Measurements from ENCODE around the gene PAM16. TPM values are rescaled to one million over a fixed set of nuclear protein-coding genes. Genes with fewer than 3 reads are reported as not detected.

Gene PAM16
- total and polyA plus RNA-seq, 2 of the 8 experiments (the other 6 are each of a cell fraction or from before 2014, with no cell fraction given), result 78.3 to 198 TPM

GRCh38 chr16:4373909-4374742, 23.0 kb upstream of the PAM16 start:
- H3K18ac ChIP-seq (ENCODE audit: extremely low read depth, low read length), result peak overlapping the region; percentile 98
- ChIA-PET POLR2A (ENCODE audit: partially characterized antibody) (interaction anchor here (0.6 to 11.7 kb wide), 12 partner anchors 9 to 102 kb away, joined by 3 to 223 read pairs (median 6); partner anchors contain the start of gene PAM16), CTCF (ENCODE audit: partially characterized antibody) (interaction anchor here (0.6 to 24.8 kb wide), 16 partner anchors 9 to 583 kb away, joined by 3 to 659 read pairs (median 4); partner anchors contain the start of gene PAM16)
- WGBS, 2 experiments (ENCODE audit: extremely low coverage in 1 of 2, insufficient coverage in 1 of 2, insufficient read length in 1 of 2, insufficient replicate concordance in 2 of 2, low coverage in 1 of 2, low lambda C conversion rate in 2 of 2, missing lambda C conversion rate in 1 of 2), result 20% methylated on average over 23 of the region's 30 CpGs; no CpG with 5 or more reads in 1 of the 2 experiments
- peak overlapping the region; percentile 22; the same call in 1 of the 2 replicates for H4K8ac ChIP-seq (ENCODE audit: extremely low read depth, insufficient read depth, low read length)
- peak overlapping the region; percentile 27 for H3K4ac ChIP-seq (replicated peaks; ENCODE audit: insufficient read length, low read depth, low read length)
- peaks cover 4 to 64% (median 55%) of the 10 kb centered on the region in 4 experiments for H3K4me1 ChIP-seq (replicated peaks in 1 of 4; ENCODE audit: control insufficient read depth in 3 of 4, insufficient read depth in 4 of 4, low read length in 3 of 4)
- peak overlapping the region; percentile 56; the same call in 1 of the 2 replicates for H2AK5ac ChIP-seq (ENCODE audit: low read depth, low read length)
- no peak overlapping the region for H2AFZ ChIP-seq (ENCODE audit: low read length)
- peaks cover 0 to 3% (median under 1%) of the 10 kb centered on the region in 4 experiments; a peak in 2 of 7 replicates for H3K27me3 ChIP-seq (replicated peaks in 1 of 4; ENCODE audit: control insufficient read depth in 3 of 4, extremely low read depth in 1 of 4, insufficient read depth in 3 of 4, low read length in 3 of 4)
- no peak overlapping the region for H3K56ac ChIP-seq (replicated peaks; ENCODE audit: insufficient read length, low read depth, low read length)
- peak overlapping the region; percentile 81; the same call in 1 of the 2 replicates for H2BK15ac ChIP-seq (ENCODE audit: low read length)
- no peak overlapping the region for H2BK20ac ChIP-seq (ENCODE audit: low read length)
- DNase-seq (ENCODE audit: low read depth in 1 of 2, low spot score in 2 of 2), result no peak
- peaks cover 4% of the 10 kb centered on the region for H3K79me1 ChIP-seq (ENCODE audit: low read depth, low read length)
- no peaks in the 10 kb centered on the region for H3K36me3 ChIP-seq (ENCODE audit: control insufficient read depth in 2 of 4, insufficient read depth in 4 of 4, low read length in 3 of 4)
- H3K4me3 ChIP-seq (ENCODE audit: extremely low read depth in 1 of 4, insufficient read depth in 2 of 4, low read depth in 3 of 4, low read length in 4 of 4), result peak overlapping the region in 2 of 4 experiments; percentile 57 to 78; a peak in 5 of 8 replicates
- H3K9ac ChIP-seq (replicated peaks in 1 of 4; ENCODE audit: extremely low read depth in 1 of 4, low read depth in 3 of 4, low read length in 3 of 4), result peak overlapping the region in 2 of 4 experiments; percentile 9 to 29; a peak in 1 of 7 replicates
- H3K79me2 ChIP-seq (ENCODE audit: control insufficient read depth in 1 of 2, insufficient read depth in 2 of 2, low read length in 2 of 2), result peaks cover 0 to 11% of the 10 kb centered on the region in 2 experiments; a peak in 1 of 4 replicates
- H2BK12ac ChIP-seq (ENCODE audit: low read depth, low read length), result peak overlapping the region; percentile 84; the same call in 1 of the 2 replicates
- TF ChIP-seq TEAD4 (IDR thresholded peaks at IDR 0.05; ENCODE audit: low read depth, low read length) (peak; percentile 75; the same call in 1 of the 2 replicates), E2F6 (IDR thresholded peaks at IDR 0.05) (peak; percentile 76), POLR2AphosphoS5 (IDR thresholded peaks at IDR 0.05; ENCODE audit: low read depth, low read length) (peak; percentile 29; the same call in 1 of the 2 replicates), NANOG (IDR thresholded peaks at IDR 0.05; ENCODE audit: insufficient read depth, low read depth, low read length, poor library complexity, severe bottlenecking) (no peak), EGR1 (IDR thresholded peaks at IDR 0.05; ENCODE audit: borderline replicate concordance, low read depth, low read length) (peak; percentile 70; the same call in 1 of the 2 replicates), POLR2A (IDR thresholded peaks at IDR 0.05; ENCODE audit: control extremely low read depth in 1 of 2, low read depth in 2 of 2, low read length in 2 of 2) (no peak)
- no peak overlapping the region for H3K23ac ChIP-seq (ENCODE audit: insufficient read length)
- no peaks in the 10 kb centered on the region for H3K9me3 ChIP-seq (ENCODE audit: insufficient read depth in 2 of 2, low read depth in 1 of 2, low read length in 1 of 2)
- H4K91ac ChIP-seq (replicated peaks; ENCODE audit: insufficient read length, low read length), result no peak overlapping the region
- H3K23me2 ChIP-seq (ENCODE audit: low read depth, low read length), result peaks cover 6% of the 10 kb centered on the region; the same call in 1 of the 2 replicates
- no peak overlapping the region for H3K14ac ChIP-seq (ENCODE audit: insufficient read length)
- H4K20me1 ChIP-seq (replicated peaks in 1 of 2; ENCODE audit: control insufficient read depth in 1 of 2, insufficient read depth in 2 of 2, low read length in 2 of 2), result peaks cover 6 to 21% of the 10 kb centered on the region in 2 experiments
- peak overlapping the region; percentile 50 for H2BK120ac ChIP-seq (replicated peaks; ENCODE audit: low read depth, low read length)
- peak overlapping the region; percentile 78; the same call in 1 of the 2 replicates for H2BK5ac ChIP-seq (ENCODE audit: low read depth, low read length)
- H4K5ac ChIP-seq (ENCODE audit: insufficient read length, low read depth, low read length), result peak overlapping the region; percentile 48
- H3K4me2 ChIP-seq (ENCODE audit: insufficient read depth in 1 of 2, low read depth in 2 of 2, low read length in 2 of 2), result peak overlapping the region; percentile 87 to 90
- no peak for FAIRE-seq
- H3K27ac ChIP-seq (ENCODE audit: low read depth, low read length), result no peak overlapping the region
